HG03460 (cell line): ENCODE results near the gene ARPC4.
"Not testable (repeated sequence)": the region's sequence is repeated elsewhere in the genome, so short reads cannot be mapped to it uniquely, and the experiment has no call there.

ENCODE experiments used
- ATAC-seq: cut with Tn5 transposase; IDR thresholded peaks from one replicate; pipeline ENCODE4 v1.9.1; 2021; ENCODE audit not compliant: unreplicated experiment

ARPC4 gene

GRCh38 chr3:9769426-9770275 is 23.2 kb upstream of the ARPC4 start, which contains the start of gene CAMK1:
TSS of gene CAMK1 (minus strand) at chr3:9769947. CDS start at chr3:9767749, 2,198 bp downstream.
- ATAC-seq, result no peak

- no peak for ATAC-seq
Measured at GRCh38 chr3:9770276-9770812, 22.5 kb upstream of the ARPC4 start.

- not testable (repeated sequence) for ATAC-seq
Measured at GRCh38 chr3:9771007-9771406, 21.9 kb upstream of the ARPC4 start.

GRCh38 chr3:9776896-9777693 is 15.8 kb upstream of the ARPC4 start:
- no peak for ATAC-seq

GRCh38 chr3:9777694-9778021 is 15.2 kb upstream of the ARPC4 start:
- ATAC-seq, result no peak

GRCh38 chr3:9778143-9779074 is 14.5 kb upstream of the ARPC4 start:
- no peak for ATAC-seq

GRCh38 chr3:9779075-9779593 is 13.7 kb upstream of the ARPC4 start:
- no peak for ATAC-seq

- peak; percentile 72 for ATAC-seq
Measured at GRCh38 chr3:9779721-9780457, 13.0 kb upstream of the ARPC4 start.

GRCh38 chr3:9780458-9780812 is 12.4 kb upstream of the ARPC4 start:
- no peak for ATAC-seq

- ATAC-seq, result no peak
Measured at GRCh38 chr3:9780910-9781309, 12.0 kb upstream of the ARPC4 start.

GRCh38 chr3:9781551-9781950 is 11.3 kb upstream of the ARPC4 start:
- no peak for ATAC-seq

GRCh38 chr3:9781978-9782603 is 10.8 kb upstream of the ARPC4 start:
- ATAC-seq, result no peak

GRCh38 chr3:9782770-9783169 is 10.1 kb upstream of the ARPC4 start:
- ATAC-seq, result no peak

- ATAC-seq, result no peak
Measured at GRCh38 chr3:9783954-9784353, 8.9 kb upstream of the ARPC4 start.

GRCh38 chr3:9784965-9785364 is 7.9 kb upstream of the ARPC4 start:
- ATAC-seq, result no peak

- no peak for ATAC-seq
Measured at GRCh38 chr3:9785602-9786001, 7.3 kb upstream of the ARPC4 start.

- ATAC-seq, result no peak
Measured at GRCh38 chr3:9786209-9786739, 6.6 kb upstream of the ARPC4 start.

GRCh38 chr3:9786825-9787669 is 5.8 kb upstream of the ARPC4 start:
- no peak for ATAC-seq
